Lower lobe of right lung (tissue), 2 donors: Measurements from ENCODE around the gene DDAH1. TPM values are rescaled to one million over a fixed set of nuclear protein-coding genes. Genes with fewer than 3 reads are reported as not detected.

Experiments used
- ATAC-seq, 2 donors: fragments of 200-7000 bp; cut with Tn5 transposase; one replicate each; pipeline ENCODE4 v1.9.1; 2020 to 2022; ENCODE audit warnings: mild to moderate bottlenecking in 2 of 2, moderate library complexity in 2 of 2
- DNase-seq: peaks from one replicate; pipeline ENCODE4 v3.0.0-alpha.2; 2020
- H3K27ac ChIP-seq: fragments of 200-600 bp; one replicate; pipeline ENCODE4 v1.8.0; 2022
- H3K27me3 ChIP-seq: fragments of 200-600 bp; one replicate; pipeline ENCODE4 v1.8.0; 2022; ENCODE audit warnings: low read depth
- H3K36me3 ChIP-seq: fragments of 200-600 bp; one replicate; pipeline ENCODE4 v1.8.0; 2022; ENCODE audit warnings: mild to moderate bottlenecking
- H3K4me1 ChIP-seq: fragments of 200-600 bp; one replicate; pipeline ENCODE4 v1.8.0; 2022
- H3K4me3 ChIP-seq: fragments of 200-600 bp; one replicate; pipeline ENCODE4 v1.8.0; 2022; ENCODE audit warnings: mild to moderate bottlenecking
- H3K9me3 ChIP-seq: fragments of 200-600 bp; one replicate; pipeline ENCODE4 v1.8.0; 2022
- intact Hi-C: fragments of 100-400 bp; cut with DNase I; formaldehyde crosslinking; loops from one replicate; pipeline ENCODE4 v1.11.0; 2022
- total RNA-seq: library from RNA; stranded (reverse); fragmentation: NEBNext Ultra II Directional; extraction: Animal tissue kit (Norgen Biotek cat#: 25700); gene quantifications from one replicate; pipeline ENCODE4 v1.2.1, GENCODE V29; 2021
- TF ChIP-seq, protein P1 (sequence below): fragments of 200-600 bp; IDR thresholded peaks from one replicate; pipeline ENCODE4 v1.8.0; 2022; ENCODE audit warnings: antibody characterized with exemption, mild to moderate bottlenecking
- donor health status: DM: no; HTN: yes; CAD: no; lungs with severe emphysema.

DDAH1 gene
- total RNA-seq, 1 donor from 2014 or later, result 48.4 TPM

DNA sequence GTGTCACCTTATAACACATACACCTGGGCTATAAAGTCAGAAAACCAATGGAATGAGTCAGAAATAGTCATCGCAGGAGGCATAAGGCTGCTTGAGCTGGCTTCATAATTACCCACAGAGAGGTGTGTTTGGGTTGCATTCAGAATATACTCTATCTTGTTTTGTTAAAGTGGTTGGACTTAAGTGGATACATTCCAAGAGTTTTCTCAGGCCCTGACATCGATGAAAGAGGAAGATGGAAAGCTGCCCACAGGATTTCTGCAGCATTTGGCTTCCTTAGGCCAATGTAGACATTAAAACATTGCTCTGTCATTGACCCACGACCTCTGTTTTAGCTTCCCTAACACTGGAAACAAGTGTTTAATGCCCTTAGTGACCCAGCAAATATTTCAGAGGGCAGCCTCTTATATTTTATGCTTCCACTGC, 169.9 kb downstream of the DDAH1 start:
- Histone ChIP-seq H3K27me3 (no peaks in the 10 kb centered on the region), H3K4me1 (peaks cover 27% of the 10 kb centered on the region), H3K4me3 (no peak overlapping the region), H3K27ac (no peak overlapping the region), H3K36me3 (no peaks in the 10 kb centered on the region), H3K9me3 (no peaks in the 10 kb centered on the region)
- TF ChIP-seq, protein P1, sequence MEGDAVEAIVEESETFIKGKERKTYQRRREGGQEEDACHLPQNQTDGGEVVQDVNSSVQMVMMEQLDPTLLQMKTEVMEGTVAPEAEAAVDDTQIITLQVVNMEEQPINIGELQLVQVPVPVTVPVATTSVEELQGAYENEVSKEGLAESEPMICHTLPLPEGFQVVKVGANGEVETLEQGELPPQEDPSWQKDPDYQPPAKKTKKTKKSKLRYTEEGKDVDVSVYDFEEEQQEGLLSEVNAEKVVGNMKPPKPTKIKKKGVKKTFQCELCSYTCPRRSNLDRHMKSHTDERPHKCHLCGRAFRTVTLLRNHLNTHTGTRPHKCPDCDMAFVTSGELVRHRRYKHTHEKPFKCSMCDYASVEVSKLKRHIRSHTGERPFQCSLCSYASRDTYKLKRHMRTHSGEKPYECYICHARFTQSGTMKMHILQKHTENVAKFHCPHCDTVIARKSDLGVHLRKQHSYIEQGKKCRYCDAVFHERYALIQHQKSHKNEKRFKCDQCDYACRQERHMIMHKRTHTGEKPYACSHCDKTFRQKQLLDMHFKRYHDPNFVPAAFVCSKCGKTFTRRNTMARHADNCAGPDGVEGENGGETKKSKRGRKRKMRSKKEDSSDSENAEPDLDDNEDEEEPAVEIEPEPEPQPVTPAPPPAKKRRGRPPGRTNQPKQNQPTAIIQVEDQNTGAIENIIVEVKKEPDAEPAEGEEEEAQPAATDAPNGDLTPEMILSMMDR, result no peak
- ATAC-seq (no peak), DNase-seq (no peak)
- intact Hi-C loops, result no loop called here

DNA sequence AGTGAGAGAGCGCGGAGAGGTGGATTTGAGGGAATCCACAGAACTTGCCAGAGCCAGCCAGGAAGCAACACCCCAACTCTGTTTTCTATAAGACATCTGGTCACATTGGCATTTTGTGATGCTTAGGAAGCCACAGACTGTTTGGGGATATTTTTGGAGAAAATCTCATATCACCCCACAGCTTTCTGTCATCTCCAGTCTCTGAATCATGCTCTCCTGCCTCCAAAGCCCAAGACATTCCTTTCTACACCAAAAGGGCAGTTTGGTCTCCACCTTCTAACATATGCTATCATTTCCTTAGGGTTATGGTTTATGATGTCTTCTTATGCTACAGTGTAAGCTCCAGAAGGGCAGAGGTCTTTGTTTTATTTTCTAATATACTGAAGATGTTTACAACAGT, 174.1 kb downstream of the DDAH1 start:
- no peaks in the 10 kb centered on the region for H3K27me3 ChIP-seq
- H3K27ac ChIP-seq, result no peak overlapping the region
- no peak overlapping the region for H3K4me3 ChIP-seq
- intact Hi-C loops, result no loop called here
- H3K4me1 ChIP-seq, result peaks cover 4% of the 10 kb centered on the region
- no peak for DNase-seq
- H3K9me3 ChIP-seq, result no peaks in the 10 kb centered on the region
- ATAC-seq, result no peak
- TF ChIP-seq, protein P1, result no peak
- no peaks in the 10 kb centered on the region for H3K36me3 ChIP-seq

- ATAC-seq (no peak), DNase-seq (no peak)
- TF ChIP-seq, protein P1, result no peak
- H3K4me3 ChIP-seq, result no peak overlapping the region
- no peaks in the 10 kb centered on the region for H3K9me3 ChIP-seq
- H3K27me3 ChIP-seq, result no peaks in the 10 kb centered on the region
- no peak overlapping the region for H3K27ac ChIP-seq
- H3K4me1 ChIP-seq, result peaks cover 3% of the 10 kb centered on the region
- no peaks in the 10 kb centered on the region for H3K36me3 ChIP-seq
- intact Hi-C loops, result no loop called here
Observed at GRCh38 chr1:85289848-85290335, 175.1 kb downstream of the DDAH1 start.

GRCh38 chr1:85289207-85289847, 175.6 kb downstream of the DDAH1 start:
- peak in 1 of 2 donors; percentile 26 for ATAC-seq
- DNase-seq, result no peak
- no peaks in the 10 kb centered on the region for H3K36me3 ChIP-seq
- intact Hi-C loops, result no loop called here
- no peak overlapping the region for H3K4me3 ChIP-seq
- no peak overlapping the region for H3K27ac ChIP-seq
- no peaks in the 10 kb centered on the region for H3K27me3 ChIP-seq
- H3K4me1 ChIP-seq, result no peaks in the 10 kb centered on the region
- TF ChIP-seq, protein P1, result no peak
- no peaks in the 10 kb centered on the region for H3K9me3 ChIP-seq

DNA sequence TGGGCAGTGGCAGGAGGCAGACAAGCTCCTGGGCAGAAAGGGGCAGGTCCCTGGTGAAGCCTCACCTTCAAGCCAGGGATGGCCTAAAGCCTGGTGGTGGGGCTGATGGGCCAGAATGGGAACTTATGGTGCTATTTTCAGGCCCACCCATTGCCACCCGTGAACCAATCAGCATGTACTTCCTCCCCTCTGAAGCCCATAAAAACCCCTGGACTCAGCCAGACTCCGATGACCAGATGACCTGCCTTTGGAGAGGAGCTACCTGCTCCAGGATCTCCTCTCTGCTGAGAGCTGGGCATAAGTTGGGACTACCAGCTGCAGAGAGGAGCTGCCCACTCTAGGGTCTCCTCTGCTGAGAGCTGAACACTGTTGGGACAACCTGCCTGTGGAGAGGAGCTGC, 180.8 kb downstream of the DDAH1 start:
- Histone ChIP-seq H3K27me3 (no peaks in the 10 kb centered on the region), H3K36me3 (no peaks in the 10 kb centered on the region), H3K4me3 (no peak overlapping the region), H3K4me1 (peaks cover 6% of the 10 kb centered on the region), H3K27ac (no peak overlapping the region), H3K9me3 (no peaks in the 10 kb centered on the region)
- ATAC-seq, result no peak
- intact Hi-C loops, result no loop called here
- TF ChIP-seq, protein P1, result no peak
- DNase-seq, result no peak
